ENCODE results near the gene PDZD4. TPM values are rescaled to one million over a fixed set of nuclear protein-coding genes. Genes with fewer than 3 reads are reported as not detected.
A peak's percentile ranks its signal among the peaks of the same experiment; 100 is the strongest.

PDZD4 gene
- total RNA-seq, 1 experiment from 2014 or later: 0.26 TPM

GRCh38 chrX:153797415-153798015 is 32.8 kb downstream of the PDZD4 start:
- intact Hi-C loops (cut with micrococcal nuclease): no loop called here
- H2AFZ ChIP-seq (ENCODE audit: low read length): no peak overlapping the region
- CTCF ChIA-PET: no interaction called here
- H3K36me3 ChIP-seq (ENCODE audit: low read depth, low read length): peaks cover 8% of the 10 kb centered on the region; the same call in 1 of the 2 replicates
- DNase-seq (no peak), ATAC-seq (no peak)
- no TSS peak for BruUV-seq (replicated peaks)
- TF ChIP-seq CTCF (conservative IDR thresholded peaks at IDR 0.05; ENCODE audit: low read depth, low read length) (no peak), EZH2phosphoT487 (IDR thresholded peaks at IDR 0.05; ENCODE audit: borderline replicate concordance, low read length) (no peak), EZH2 (IDR thresholded peaks at IDR 0.05; ENCODE audit: low read length, unreplicated experiment) (no peak)
- H3F3A ChIP-seq (ENCODE audit: low read length, unreplicated experiment): no peaks in the 10 kb centered on the region
- no peak overlapping the region for H3K27ac ChIP-seq (ENCODE audit: low read length)
- no peaks in the 10 kb centered on the region for H4K20me1 ChIP-seq (ENCODE audit: low read length)
- H3K9me3 ChIP-seq (ENCODE audit: low read length): no peaks in the 10 kb centered on the region
- peaks cover 18% of the 10 kb centered on the region for H3K4me1 ChIP-seq (ENCODE audit: insufficient read depth, low read length)
- no peak overlapping the region for H3K4me3 ChIP-seq (ENCODE audit: low read length)
- no peak overlapping the region for H3K9ac ChIP-seq (ENCODE audit: low read length)
- peaks cover 38% of the 10 kb centered on the region for H3K79me2 ChIP-seq (ENCODE audit: low read length)
- no peak overlapping the region for H3K4me2 ChIP-seq (ENCODE audit: low read length)
- no peaks in the 10 kb centered on the region for H3K9me2 ChIP-seq (replicated peaks; ENCODE audit: low read length)
- H3K27me3 ChIP-seq (ENCODE audit: low read length): no peaks in the 10 kb centered on the region
- POLR2A ChIA-PET (ENCODE audit: unreplicated experiment): no interaction called here

- peak overlapping the region; percentile 98 for H3K9ac ChIP-seq (ENCODE audit: low read length)
- no peaks in the 10 kb centered on the region for H4K20me1 ChIP-seq (ENCODE audit: low read length)
- no peaks in the 10 kb centered on the region for H3F3A ChIP-seq (ENCODE audit: low read length, unreplicated experiment)
- peaks cover 21% of the 10 kb centered on the region for H3K4me1 ChIP-seq (ENCODE audit: insufficient read depth, low read length)
- 0 out of 2 replicates have a peak, but pooled peaks have one; percentile 2 for ATAC-seq
- H3K79me2 ChIP-seq (ENCODE audit: low read length): peaks cover 61% of the 10 kb centered on the region
- no peak for TF ChIP-seq EZH2 (IDR thresholded peaks at IDR 0.05; ENCODE audit: low read length, unreplicated experiment)
- intact Hi-C loops (cut with micrococcal nuclease): loop anchor here (2.0 kb wide), 1 partner anchor 30 kb away; the partner anchor contains the start of gene PLXNB3
- H3K27ac ChIP-seq (ENCODE audit: low read length): peak overlapping the region; percentile 64
- ChIA-PET POLR2A (ENCODE audit: unreplicated experiment) (no interaction called here), CTCF (interaction anchor here (0.6 kb wide), 1 partner anchor 16 kb away, joined by 3 read pairs; no protein-coding TSS in a partner anchor)
- peaks cover 8% of the 10 kb centered on the region; the same call in 1 of the 2 replicates for H3K36me3 ChIP-seq (ENCODE audit: low read depth, low read length)
- H3K4me3 ChIP-seq (ENCODE audit: low read length): peak overlapping the region; percentile 90
- TSS peak; percentile 76 for BruUV-seq (replicated peaks)
- DNase-seq: no peak
- peak overlapping the region; percentile 80 for H2AFZ ChIP-seq (ENCODE audit: low read length)
- no peaks in the 10 kb centered on the region for H3K9me2 ChIP-seq (replicated peaks; ENCODE audit: low read length)
- peak overlapping the region; percentile 98 for H3K4me2 ChIP-seq (ENCODE audit: low read length)
- no peaks in the 10 kb centered on the region for H3K27me3 ChIP-seq (ENCODE audit: low read length)
- no peaks in the 10 kb centered on the region for H3K9me3 ChIP-seq (ENCODE audit: low read length)
These were observed 35.2 kb downstream of the PDZD4 start for GRCh38 chrX:153794897-153795816.

- Histone ChIP-seq H3K4me1 (ENCODE audit: insufficient read depth, low read length) (peaks cover 21% of the 10 kb centered on the region), H3K27me3 (ENCODE audit: low read length) (no peaks in the 10 kb centered on the region), H4K20me1 (ENCODE audit: low read length) (no peaks in the 10 kb centered on the region), H3K9ac (ENCODE audit: low read length) (peak within 1 kb of the TSS; percentile 98), H3K27ac (ENCODE audit: low read length) (peak within 1 kb of the TSS; percentile 78), H3K4me2 (ENCODE audit: low read length) (peak within 1 kb of the TSS; percentile 98), H3K4me3 (ENCODE audit: low read length) (peak within 1 kb of the TSS; percentile 90), H3K9me2 (replicated peaks; ENCODE audit: low read length) (no peaks in the 10 kb centered on the region), H3F3A (ENCODE audit: low read length, unreplicated experiment) (no peaks in the 10 kb centered on the region), H3K79me2 (ENCODE audit: low read length) (peaks cover 61% of the 10 kb centered on the region), H2AFZ (ENCODE audit: low read length) (peak within 1 kb of the TSS; percentile 82), H3K36me3 (ENCODE audit: low read depth, low read length) (peaks cover 8% of the 10 kb centered on the region; the same call in 1 of the 2 replicates), H3K9me3 (ENCODE audit: low read length) (no peaks in the 10 kb centered on the region)
- ATAC-seq (peak; percentile 87), DNase-seq (peak; percentile 94)
- BruUV-seq (replicated peaks): no TSS peak
- TF ChIP-seq EZH2phosphoT487 (IDR thresholded peaks at IDR 0.05; ENCODE audit: borderline replicate concordance, low read length): no peak
- no peak for TF ChIP-seq CTCF (conservative IDR thresholded peaks at IDR 0.05; ENCODE audit: low read depth, low read length)
- TF ChIP-seq EZH2 (IDR thresholded peaks at IDR 0.05; ENCODE audit: low read length, unreplicated experiment): no peak
- ChIA-PET POLR2A (ENCODE audit: unreplicated experiment) (no interaction called here), CTCF (interaction anchor here (0.6 kb wide), 1 partner anchor 15 kb away, joined by 3 read pairs; no protein-coding TSS in a partner anchor)
- intact Hi-C loops (cut with micrococcal nuclease): loop anchor here (2.0 kb wide), 1 partner anchor 29 kb away; the partner anchor contains the start of gene PLXNB3
These were observed 36.1 kb downstream of the PDZD4 start, which contains the start of the genes IDH3G and SSR4 for GRCh38 chrX:153794018-153794896. Gene IDH3G, minus strand, starts transcription at chrX:153794375. Its CDS starts 49 bp downstream, at chrX:153794326. Gene SSR4, plus strand, starts transcription at chrX:153794668. Its CDS starts 20 bp downstream, at chrX:153794688.
